Esophagus muscularis mucosa (tissue), 4 donors: ENCODE results near the gene ALDH7A1. TPM values are rescaled to one million over a fixed set of nuclear protein-coding genes. Genes with fewer than 3 reads are reported as not detected.

Source experiments
- DNase-seq: peaks from one replicate; pipeline ENCODE4 v3.0.0-alpha.2; 2017; ENCODE audit errors: extremely low spot score
- H3K27ac ChIP-seq, 4 donors: fragments of 200-600 bp; sonication (generic); replicated peaks in 1 of 4; 1 replicate in 3 of 4; 2 replicates in 1 of 4; pipeline ENCODE4 v1.5.1; 2016 to 2019; ENCODE audit warnings: mild to moderate bottlenecking in 1 of 4
- H3K27me3 ChIP-seq, 4 donors: fragments of 200-600 bp; sonication (generic); one replicate each; pipeline versions ENCODE4 v1.5.1 to v1.6.0; 2016 to 2019
- H3K36me3 ChIP-seq, 4 donors: fragments of 200-600 bp; sonication (generic); one replicate each; pipeline ENCODE4 v1.5.1; 2016 to 2019
- H3K4me1 ChIP-seq, 4 donors: fragments of 200-600 bp; sonication (generic); one replicate each; pipeline ENCODE4 v1.5.1; 2016 to 2019
- H3K4me3 ChIP-seq, 4 donors: fragments of 200-600 bp; sonication (generic); 1 replicate in 2 of 4; 2 replicates in 2 of 4; pipeline ENCODE4 v1.5.1; 2016 to 2019; ENCODE audit warnings: mild to moderate bottlenecking in 4 of 4, moderate library complexity in 1 of 4
- H3K9me3 ChIP-seq, 4 donors: fragments of 200-600 bp; sonication (generic); 1 replicate in 3 of 4; 2 replicates in 1 of 4; pipeline ENCODE4 v1.5.1; 2016 to 2019
- EP300 ChIP-seq: sonication (generic); formaldehyde crosslinking; IDR thresholded peaks from one replicate; pipeline ENCODE4 v1.6.1; 2017; ENCODE audit warnings: antibody characterized with exemption
- POLR2A ChIP-seq: fragments of 450-650 bp; IDR thresholded peaks from one replicate; pipeline ENCODE4 v1.6.1; 2017; ENCODE audit warnings: antibody characterized with exemption, moderate library complexity, mild to moderate bottlenecking, low read depth
- POLR2AphosphoS5 ChIP-seq, 2 donors: sonication (generic); formaldehyde crosslinking; IDR thresholded peaks; one replicate each; pipeline ENCODE4 v1.6.1; 2017; ENCODE audit warnings: antibody characterized with exemption in 2 of 2
- WGBS: methylation state at CpG from one replicate; pipeline ENCODE4 v1.1.5; 2018; 5-methylcytosine and 5-hydroxymethylcytosine counted together
- intact Hi-C: fragments of 100-400 bp; cut with DNase I; formaldehyde crosslinking; loops from one replicate; pipeline ENCODE4 v1.15.1; 2023
- total RNA-seq, 4 donors: library from RNA; depleted of rRNA; stranded (reverse); fragments of >200 nt; gene quantifications; one replicate each; pipeline versions ENCODE4 v1.1.0 to v1.2.1, GENCODE V29; 2016
- TF ChIP-seq, protein P1 (sequence below), 3 experiments: fragments of 200-600 bp in 2 of 3; fragments of 450-650 bp in 1 of 3; sonication (generic) in 2 of 3; IDR thresholded peaks; one replicate each; pipeline ENCODE4 v1.5.1; 2017 to 2019; ENCODE audit warnings: antibody characterized with exemption in 3 of 3, mild to moderate bottlenecking in 2 of 3, moderate library complexity in 1 of 3

Gene ALDH7A1
- total RNA-seq, 4 donors from 2014 or later = 14.9 to 17.7 (median 15.5) TPM

DNA sequence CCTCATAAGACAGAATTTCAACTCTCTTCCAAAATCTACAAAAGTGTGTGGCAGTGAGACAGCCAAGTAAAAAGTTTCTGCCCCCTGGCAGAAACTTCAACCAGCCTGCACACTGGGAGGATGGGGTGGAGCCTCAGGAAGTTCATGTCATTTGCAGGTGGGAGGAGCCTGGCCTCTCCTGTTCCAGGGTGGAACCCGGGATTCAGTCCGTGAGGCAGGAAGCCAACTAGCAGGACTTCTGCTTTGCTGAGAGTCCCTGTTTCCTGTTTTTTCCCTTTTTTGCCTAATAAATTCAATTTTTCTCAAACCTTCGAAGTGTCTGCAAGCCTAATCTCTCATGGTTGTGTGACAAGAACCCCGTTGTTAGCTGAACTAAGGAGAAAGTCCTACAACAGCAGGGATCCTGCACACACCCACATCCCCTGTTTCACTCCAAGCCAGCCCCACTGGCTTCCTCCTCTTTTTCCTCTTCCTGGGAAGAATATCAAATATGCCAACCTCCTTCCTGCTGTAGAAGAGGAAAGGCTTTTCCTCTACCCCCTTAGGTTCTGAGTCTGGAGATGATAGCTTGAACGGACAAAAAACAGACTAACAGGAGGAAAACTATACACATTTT lies 69.3 kb downstream of the ALDH7A1 start:
- intact Hi-C loops = no loop called here
- H3K27ac ChIP-seq = peak overlapping the region; percentile 54 to 69 (median 56)
- H3K4me3 ChIP-seq = no peak overlapping the region
- WGBS = 66% methylated on average over 5 of the region's 5 CpGs
- peaks cover 19 to 32% (median 20%) of the 10 kb centered on the region in 4 donors for H3K4me1 ChIP-seq
- no peaks in the 10 kb centered on the region for H3K27me3 ChIP-seq
- TF ChIP-seq, protein P1, sequence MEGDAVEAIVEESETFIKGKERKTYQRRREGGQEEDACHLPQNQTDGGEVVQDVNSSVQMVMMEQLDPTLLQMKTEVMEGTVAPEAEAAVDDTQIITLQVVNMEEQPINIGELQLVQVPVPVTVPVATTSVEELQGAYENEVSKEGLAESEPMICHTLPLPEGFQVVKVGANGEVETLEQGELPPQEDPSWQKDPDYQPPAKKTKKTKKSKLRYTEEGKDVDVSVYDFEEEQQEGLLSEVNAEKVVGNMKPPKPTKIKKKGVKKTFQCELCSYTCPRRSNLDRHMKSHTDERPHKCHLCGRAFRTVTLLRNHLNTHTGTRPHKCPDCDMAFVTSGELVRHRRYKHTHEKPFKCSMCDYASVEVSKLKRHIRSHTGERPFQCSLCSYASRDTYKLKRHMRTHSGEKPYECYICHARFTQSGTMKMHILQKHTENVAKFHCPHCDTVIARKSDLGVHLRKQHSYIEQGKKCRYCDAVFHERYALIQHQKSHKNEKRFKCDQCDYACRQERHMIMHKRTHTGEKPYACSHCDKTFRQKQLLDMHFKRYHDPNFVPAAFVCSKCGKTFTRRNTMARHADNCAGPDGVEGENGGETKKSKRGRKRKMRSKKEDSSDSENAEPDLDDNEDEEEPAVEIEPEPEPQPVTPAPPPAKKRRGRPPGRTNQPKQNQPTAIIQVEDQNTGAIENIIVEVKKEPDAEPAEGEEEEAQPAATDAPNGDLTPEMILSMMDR (IDR thresholded peaks at IDR 0.05) = no peak
- no peak for TF ChIP-seq EP300
- TF ChIP-seq POLR2A = peak; percentile 28
- peak; percentile 15 to 62 for TF ChIP-seq POLR2AphosphoS5 (IDR thresholded peaks at IDR 0.05)
- H3K9me3 ChIP-seq = peaks cover 0 to 3% (median 0%) of the 10 kb centered on the region in 4 donors
- no peaks in the 10 kb centered on the region for H3K36me3 ChIP-seq
- no peak for DNase-seq

DNA sequence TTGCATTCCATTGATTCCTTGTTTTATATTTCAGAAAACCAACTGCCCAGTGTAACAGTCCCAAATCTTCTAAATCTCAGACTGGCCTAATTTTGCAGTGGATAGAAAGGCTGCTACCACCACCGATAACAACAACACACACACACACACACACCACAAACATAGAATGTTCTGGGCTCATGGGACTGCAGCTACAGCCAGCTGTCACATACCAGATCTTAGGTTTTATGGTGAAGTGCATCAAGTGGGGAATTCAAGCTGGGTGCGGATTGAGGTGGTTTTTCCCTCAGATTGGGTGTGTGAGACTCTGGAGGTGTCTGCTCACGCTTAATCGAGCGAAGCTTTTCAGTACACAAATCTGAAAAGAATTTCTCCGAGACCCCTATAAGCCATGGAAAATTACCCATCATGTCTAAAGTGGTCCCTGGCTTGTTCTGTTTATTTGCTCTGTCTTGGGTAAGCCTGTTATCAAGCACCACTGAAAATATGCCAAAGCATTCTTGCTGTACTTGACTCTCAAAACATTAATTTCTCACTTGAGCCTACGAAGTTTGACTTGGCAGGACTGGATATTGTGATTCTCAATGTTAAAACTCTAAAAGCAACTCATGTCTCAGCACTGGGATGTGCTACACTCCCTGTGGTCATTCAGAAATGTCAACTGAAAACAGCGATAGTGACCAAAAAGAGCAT lies 71.1 kb downstream of the ALDH7A1 start:
- no peak for DNase-seq
- TF ChIP-seq, protein P1 (IDR thresholded peaks at IDR 0.05) = no peak
- TF ChIP-seq EP300 = no peak
- TF ChIP-seq POLR2AphosphoS5 (IDR thresholded peaks at IDR 0.05) = no peak
- no peak for TF ChIP-seq POLR2A
- 72% methylated on average over 8 of the region's 8 CpGs for WGBS
- Histone ChIP-seq H3K36me3 (no peaks in the 10 kb centered on the region), H3K27me3 (no peaks in the 10 kb centered on the region), H3K27ac (peak overlapping the region in 3 of 4 donors; percentile 11 to 19 (median 12)), H3K4me3 (no peak overlapping the region), H3K9me3 (peaks cover 0 to 3% (median 0%) of the 10 kb centered on the region in 4 donors), H3K4me1 (peaks cover 35 to 47% (median 36%) of the 10 kb centered on the region in 4 donors)
- intact Hi-C loops = no loop called here

- Histone ChIP-seq H3K36me3 (no peaks in the 10 kb centered on the region), H3K9me3 (no peaks in the 10 kb centered on the region), H3K27ac (peak overlapping the region in 2 of 4 donors; percentile 70 to 78), H3K4me1 (peaks cover 35 to 47% (median 39%) of the 10 kb centered on the region in 4 donors), H3K4me3 (no peak overlapping the region), H3K27me3 (no peaks in the 10 kb centered on the region)
- TF ChIP-seq, protein P1 (IDR thresholded peaks at IDR 0.05) = no peak
- peak; percentile 89 for DNase-seq
- intact Hi-C loops = no loop called here
Observed at GRCh38 chr5:126521130-126521529, 73.9 kb downstream of the ALDH7A1 start.

DNA sequence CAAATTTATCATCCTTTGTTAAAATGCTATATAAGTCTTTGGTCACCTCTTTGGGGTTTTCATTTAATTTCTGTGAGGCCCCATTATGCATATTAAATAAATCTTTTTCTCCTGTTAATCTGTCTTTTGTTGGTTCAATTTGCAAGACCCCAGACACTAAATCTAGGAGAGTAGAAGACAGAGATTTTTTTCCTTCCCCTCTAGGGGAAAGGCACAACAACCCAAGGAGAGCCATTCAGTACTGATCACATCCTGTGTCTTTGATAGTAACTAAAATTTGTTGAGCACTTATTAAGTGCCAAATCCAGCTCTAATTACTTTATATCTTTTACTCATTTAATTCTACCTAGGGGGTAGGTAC lies 74.4 kb downstream of the ALDH7A1 start:
- H3K4me1 ChIP-seq = peaks cover 31 to 42% (median 36%) of the 10 kb centered on the region in 4 donors
- H3K36me3 ChIP-seq = no peaks in the 10 kb centered on the region
- DNase-seq = no peak
- H3K27ac ChIP-seq = peak overlapping the region; percentile 34 to 78 (median 69)
- intact Hi-C loops = no loop called here
- TF ChIP-seq POLR2A (no peak), POLR2AphosphoS5 (IDR thresholded peaks at IDR 0.05) (no peak), EP300 (no peak)
- TF ChIP-seq, protein P1 (IDR thresholded peaks at IDR 0.05) = no peak
- H3K9me3 ChIP-seq = no peaks in the 10 kb centered on the region
- no peak overlapping the region for H3K4me3 ChIP-seq
- no peaks in the 10 kb centered on the region for H3K27me3 ChIP-seq
